Endothelial cell of umbilical vein (primary cell): ENCODE measurements around the gene ATG4D. TPM values are rescaled to one million over a fixed set of nuclear protein-coding genes. Genes with fewer than 3 reads are reported as not detected.

Source experiments
- BruUV-seq: library from RNA; stranded (reverse); fragments of 400-500 nt; replicated peaks from 2 replicates; lab custom pipeline; 2021; lab: Mats Ljungman, UMichigan
- CTCF ChIA-PET: fragments of 300-600, 350-600 bp; sonication (Branson Sonifier 250); formaldehyde crosslinking; loops from one replicate; lab custom pipeline; 2021; ENCODE audit warnings: antibody characterized with exemption, inconsistent platforms; lab: Charles Lee
- POLR2A ChIA-PET: fragments of 300-600, 350-600 bp; sonication (Branson Sonifier 250); formaldehyde crosslinking; loops from one replicate; lab custom pipeline; 2021; ENCODE audit warnings: antibody characterized with exemption, inconsistent platforms; lab: Charles Lee
- DNase-seq: peaks from one replicate; pipeline ENCODE4 v3.0.0-alpha.2; 2011; ENCODE audit warnings: low read depth, low spot score
- FAIRE-seq: peaks from 2 replicates; lab custom pipeline; 2011; peaks lifted over from hg19 to GRCh38; lab: Jason Lieb, UNC
- H2AFZ ChIP-seq: 2 replicates; pipeline ENCODE4 v1.6.0; 2012; ENCODE audit warnings: low read depth, low read length, control low read depth, inconsistent platforms
- H3K27ac ChIP-seq: 2 replicates; pipeline ENCODE4 v1.5.1; 2011; ENCODE audit warnings: low read depth, mild to moderate bottlenecking, control low read depth, low read length, moderate library complexity; ENCODE audit not compliant: insufficient read depth
- H3K27me3 ChIP-seq, 2 experiments: 2 replicates each; pipeline versions ENCODE4 v1.6.0 to v1.6.1; 2011; ENCODE audit warnings: low read length in 2 of 2, mixed read lengths in 1 of 2; ENCODE audit not compliant: control insufficient read depth in 2 of 2, insufficient read depth in 2 of 2
- H3K36me3 ChIP-seq, 2 experiments: 2 replicates in 1 of 2; 3 replicates in 1 of 2; pipeline ENCODE4 v1.5.1; 2011; ENCODE audit warnings: low read length in 2 of 2, mild to moderate bottlenecking in 1 of 2, moderate library complexity in 1 of 2; ENCODE audit not compliant: control insufficient read depth in 2 of 2, insufficient read depth in 2 of 2; ENCODE audit errors: extremely low read depth in 1 of 2
- H3K4me1 ChIP-seq: 3 replicates; pipeline ENCODE4 v1.5.1; 2011; ENCODE audit warnings: mild to moderate bottlenecking, low read length; ENCODE audit not compliant: control insufficient read depth, insufficient read depth; ENCODE audit errors: extremely low read depth
- H3K4me2 ChIP-seq: 2 replicates; pipeline ENCODE4 v1.6.1; 2011; ENCODE audit warnings: low read length, control low read depth, mixed read lengths; ENCODE audit not compliant: insufficient read depth
- H3K4me3 ChIP-seq, 3 experiments: fragments of 200-600 bp in 1 of 3; sonication (generic), shearing (Covaris generic) in 1 of 3; replicated peaks in 1 of 3; 2 replicates each; pipeline ENCODE4 v1.5.1; 2011 to 2016; ENCODE audit warnings: control low read depth in 3 of 3, low read length in 3 of 3, mild to moderate bottlenecking in 2 of 3, inconsistent platforms in 1 of 3, low read depth in 1 of 3, moderate library complexity in 1 of 3; ENCODE audit not compliant: insufficient read depth in 1 of 3
- H3K79me2 ChIP-seq: 2 replicates; pipeline ENCODE4 v1.6.0; 2012; ENCODE audit warnings: low read length, inconsistent platforms; ENCODE audit not compliant: control insufficient read depth, insufficient read depth
- H3K9ac ChIP-seq: replicated peaks from 2 replicates; pipeline ENCODE3; 2011; ENCODE audit warnings: low read length, control low read depth; ENCODE audit not compliant: insufficient read depth; ENCODE audit errors: extremely low read depth
- H3K9me1 ChIP-seq: replicated peaks from 3 replicates; pipeline ENCODE4 v1.6.0; 2011; ENCODE audit warnings: mild to moderate bottlenecking, low read length; ENCODE audit not compliant: control insufficient read depth, insufficient read depth; ENCODE audit errors: extremely low read depth
- H3K9me3 ChIP-seq: replicated peaks from 2 replicates; pipeline ENCODE4 v1.5.1; 2012; ENCODE audit warnings: low read length, inconsistent platforms; ENCODE audit not compliant: control insufficient read depth, insufficient read depth
- H4K20me1 ChIP-seq: replicated peaks from 2 replicates; pipeline ENCODE3; 2011; ENCODE audit warnings: mild to moderate bottlenecking, low read length; ENCODE audit not compliant: control insufficient read depth, insufficient read depth; ENCODE audit errors: extremely low read depth
- CTCF ChIP-seq, 2 donors: IDR thresholded peaks; 1 replicate in 1 of 2; 2 replicates in 1 of 2; pipeline ENCODE4 v1.5.1; 2011; ENCODE audit warnings: low read length in 2 of 2, mild to moderate bottlenecking in 2 of 2, moderate library complexity in 2 of 2, control low read depth in 1 of 2, inconsistent platforms in 1 of 2, low read depth in 1 of 2; ENCODE audit not compliant: insufficient read depth in 1 of 2; ENCODE audit errors: extremely low read depth in 1 of 2
- FOS ChIP-seq: IDR thresholded peaks from 2 replicates; pipeline ENCODE4 v1.6.1; 2011; ENCODE audit warnings: mild to moderate bottlenecking, low read length, moderate library complexity, borderline replicate concordance; ENCODE audit not compliant: insufficient read depth
- GATA2 ChIP-seq: IDR thresholded peaks from 2 replicates; pipeline ENCODE4 v1.7.0; 2011; ENCODE audit warnings: low read depth, mild to moderate bottlenecking, moderate library complexity, mixed read lengths, low read length; ENCODE audit not compliant: insufficient read length, insufficient read depth
- JUN ChIP-seq: IDR thresholded peaks from 2 replicates; pipeline ENCODE4 v1.6.1; 2011; ENCODE audit warnings: borderline replicate concordance, low read depth; ENCODE audit not compliant: insufficient read length, insufficient read depth
- MYC ChIP-seq: IDR thresholded peaks from one replicate; pipeline ENCODE4 v1.6.1; 2011; ENCODE audit warnings: mild to moderate bottlenecking, low read depth, low read length
- POLR2A ChIP-seq: IDR thresholded peaks from 2 replicates; pipeline ENCODE4 v1.6.1; 2012; ENCODE audit warnings: low read depth, mild to moderate bottlenecking, control low read depth, low read length
- POLR2AphosphoS5 ChIP-seq: IDR thresholded peaks from 2 replicates; pipeline ENCODE4 v1.6.1; 2012; ENCODE audit warnings: low read depth, mild to moderate bottlenecking, control low read depth, low read length, moderate library complexity; ENCODE audit not compliant: insufficient read depth
- dilution Hi-C: fragments of 300-500 bp; cut with MboI; formaldehyde crosslinking; loops from one replicate; pipeline ENCODE4 v1.15.0; 2019; ENCODE audit warnings: low sequenced_read_pairs; ENCODE audit not compliant: extremely low pct_ligation_motif_present
- intact Hi-C: fragments of 100-400 bp; cut with micrococcal nuclease; formaldehyde crosslinking; loops from one replicate; pipeline ENCODE4 v1.10.0; 2022
- polyA plus RNA-seq, 4 experiments: library from polyadenylated mRNA; depleted of rRNA in 3 of 4; stranded (reverse) in 3 of 4; unstranded in 1 of 4; fragments of >200 nt; gene quantifications; 2 replicates each; pipeline versions ENCODE4 v1.2.1 to v1.2.3, GENCODE V29; 2011 to 2012; ENCODE audit warnings: missing spikeins in 1 of 4
- total RNA-seq: library from RNA; stranded (reverse); gene quantifications from 2 replicates; pipeline ENCODE4 v1.2.3, GENCODE V29; 2021
- TF ChIP-seq, protein P1 (sequence below): IDR thresholded peaks from 2 replicates; pipeline ENCODE4 v1.6.1; 2011; ENCODE audit not compliant: insufficient read depth, insufficient read length

ATG4D gene
- total and polyA plus RNA-seq, 2 donors (not counting 3 experiments of a cell fraction or from before 2014, with no cell fraction given) = 19.8 to 24.9 TPM

- dilution Hi-C loops = no loop called here
- FAIRE-seq = no peak
- Histone ChIP-seq H3K36me3 (peaks cover 7 to 42% of the 10 kb centered on the region in 2 experiments), H2AFZ (no peak overlapping the region), H3K4me1 (no peaks in the 10 kb centered on the region), H3K27ac (no peak overlapping the region), H3K4me3 (no peak overlapping the region), H3K27me3 (no peaks in the 10 kb centered on the region), H4K20me1 (no peaks in the 10 kb centered on the region), H3K9me3 (no peaks in the 10 kb centered on the region), H3K4me2 (no peak overlapping the region), H3K79me2 (no peaks in the 10 kb centered on the region), H3K9me1 (no peaks in the 10 kb centered on the region), H3K9ac (no peak overlapping the region)
- TF ChIP-seq, protein P1, sequence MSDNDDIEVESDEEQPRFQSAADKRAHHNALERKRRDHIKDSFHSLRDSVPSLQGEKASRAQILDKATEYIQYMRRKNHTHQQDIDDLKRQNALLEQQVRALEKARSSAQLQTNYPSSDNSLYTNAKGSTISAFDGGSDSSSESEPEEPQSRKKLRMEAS = no peak
- no peak for TF ChIP-seq MYC
- no peak for TF ChIP-seq CTCF (IDR thresholded peaks at IDR 0.05; ENCODE audit: extremely low read depth in 1 of 2, insufficient read depth in 1 of 2, low read depth in 1 of 2, low read length in 2 of 2)
- no peak for TF ChIP-seq POLR2AphosphoS5
- no peak for TF ChIP-seq FOS
- TF ChIP-seq JUN = no peak
- TF ChIP-seq GATA2 = no peak
- no peak for TF ChIP-seq POLR2A
- DNase-seq = no peak
- ChIA-PET POLR2A (interaction anchor here (0.5 kb wide), 1 partner anchor 334 kb away, joined by 4 read pairs; no protein-coding TSS in a partner anchor), CTCF (interaction anchor here (0.9 to 2.4 kb wide), 3 partner anchors 35 to 68 kb away, joined by 3 to 8 read pairs (median 8); partner anchors contain the start of gene S1PR5)
- no TSS peak for BruUV-seq
- intact Hi-C loops = no loop called here
Measured at GRCh38 chr19:10551698-10552301, 8.1 kb downstream of the ATG4D start.
